Activated naive CD8-positive, alpha-beta T cell treated with anti-CD3 and anti-CD28 coated beads, Interleukin-2, amount 50 U/mL, for 24 hours (primary cell): ENCODE results near the gene RPL13.
"Not testable (repeated sequence)": the region's sequence is repeated elsewhere in the genome, so short reads cannot be mapped to it uniquely, and the experiment has no call there.

Source experiments
- ATAC-seq: fragments of 150-1000 bp; cut with Tn5 transposase; one replicate; pipeline ENCODE4 v1.10.0; 2021
- DNase-seq: peaks from one replicate; pipeline ENCODE4 v3.0.0; 2021
- H3K27ac Mint-ChIP-seq: one replicate; pipeline ENCODE4 v1.8.0; 2021; ENCODE audit warnings: mild to moderate bottlenecking, mixed read lengths
- H3K27me3 Mint-ChIP-seq: one replicate; pipeline ENCODE4 v1.8.0; 2021; ENCODE audit warnings: mixed read lengths
- H3K36me3 Mint-ChIP-seq: one replicate; pipeline ENCODE4 v1.8.0; 2021; ENCODE audit warnings: low read depth, mixed read lengths
- H3K4me1 Mint-ChIP-seq: one replicate; pipeline ENCODE4 v1.8.0; 2021; ENCODE audit warnings: mixed read lengths
- H3K4me3 Mint-ChIP-seq: one replicate; pipeline ENCODE4 v1.8.0; 2021; ENCODE audit warnings: mild to moderate bottlenecking, moderate library complexity, mixed read lengths
- H3K9me3 Mint-ChIP-seq: one replicate; pipeline ENCODE4 v1.8.0; 2021; ENCODE audit warnings: mixed read lengths

RPL13 gene

GRCh38 chr16:89564476-89565255, 4.2 kb downstream of the RPL13 start:
- Mint-ChIP-seq H3K4me3 (peak overlapping the region; percentile 97), H3K36me3 (peaks cover 41% of the 10 kb centered on the region), H3K27ac (peak overlapping the region; percentile 67), H3K4me1 (peaks cover 51% of the 10 kb centered on the region), H3K27me3 (no peaks in the 10 kb centered on the region), H3K9me3 (no peaks in the 10 kb centered on the region)
- DNase-seq (peak; percentile 41), ATAC-seq (peak; percentile 2)

GRCh38 chr16:89565256-89565505, 4.7 kb downstream of the RPL13 start:
- H3K4me1 Mint-ChIP-seq: peaks cover 47% of the 10 kb centered on the region
- H3K27ac Mint-ChIP-seq: peak overlapping the region; percentile 52
- DNase-seq: no peak
- no peaks in the 10 kb centered on the region for H3K27me3 Mint-ChIP-seq
- H3K36me3 Mint-ChIP-seq: peaks cover 41% of the 10 kb centered on the region
- H3K9me3 Mint-ChIP-seq: no peaks in the 10 kb centered on the region
- peak; percentile 14 for ATAC-seq
- peak overlapping the region; percentile 97 for H3K4me3 Mint-ChIP-seq

- no peaks in the 10 kb centered on the region for H3K27me3 Mint-ChIP-seq
- no peaks in the 10 kb centered on the region for H3K9me3 Mint-ChIP-seq
- peak; percentile 78 for DNase-seq
- peak overlapping the region; percentile 97 for H3K4me3 Mint-ChIP-seq
- peaks cover 47% of the 10 kb centered on the region for H3K4me1 Mint-ChIP-seq
- H3K36me3 Mint-ChIP-seq: peaks cover 41% of the 10 kb centered on the region
- peak; percentile 57 for ATAC-seq
- peak overlapping the region; percentile 52 for H3K27ac Mint-ChIP-seq
These were observed 5.3 kb downstream of the RPL13 start for GRCh38 chr16:89565506-89566372.

GRCh38 chr16:89567656-89568594, 7.4 kb downstream of the RPL13 start:
- H3K36me3 Mint-ChIP-seq: peaks cover 22% of the 10 kb centered on the region
- no peak overlapping the region for H3K4me3 Mint-ChIP-seq
- DNase-seq (no peak), ATAC-seq (no peak)
- peaks cover 3% of the 10 kb centered on the region for H3K27me3 Mint-ChIP-seq
- no peaks in the 10 kb centered on the region for H3K9me3 Mint-ChIP-seq
- H3K27ac Mint-ChIP-seq: no peak overlapping the region
- H3K4me1 Mint-ChIP-seq: peaks cover 41% of the 10 kb centered on the region

- Mint-ChIP-seq H3K4me3 (no peak overlapping the region), H3K27me3 (peaks cover 6% of the 10 kb centered on the region), H3K36me3 (peaks cover 5% of the 10 kb centered on the region), H3K4me1 (peaks cover 23% of the 10 kb centered on the region), H3K9me3 (no peaks in the 10 kb centered on the region), H3K27ac (no peak overlapping the region)
- DNase-seq: no peak
- no peak for ATAC-seq
These were observed 9.2 kb downstream of the RPL13 start for GRCh38 chr16:89569506-89570341.

GRCh38 chr16:89570342-89570923, 10.0 kb downstream of the RPL13 start:
- peaks cover 6% of the 10 kb centered on the region for H3K27me3 Mint-ChIP-seq
- peaks cover 18% of the 10 kb centered on the region for H3K4me1 Mint-ChIP-seq
- no peaks in the 10 kb centered on the region for H3K9me3 Mint-ChIP-seq
- ATAC-seq (no peak), DNase-seq (no peak)
- H3K27ac Mint-ChIP-seq: no peak overlapping the region
- no peaks in the 10 kb centered on the region for H3K36me3 Mint-ChIP-seq
- no peak overlapping the region for H3K4me3 Mint-ChIP-seq

- H3K27ac Mint-ChIP-seq, ATAC-seq, H3K36me3 Mint-ChIP-seq, H3K9me3 Mint-ChIP-seq, DNase-seq, H3K27me3 Mint-ChIP-seq, H3K4me3 Mint-ChIP-seq: not testable (repeated sequence)
- H3K4me1 Mint-ChIP-seq: peaks cover 11% of the 10 kb centered on the region
These were observed 10.6 kb downstream of the RPL13 start for GRCh38 chr16:89570983-89571598.

GRCh38 chr16:89571636-89572035, 11.2 kb downstream of the RPL13 start:
- Mint-ChIP-seq H3K9me3 (no peaks in the 10 kb centered on the region), H3K27ac (no peak overlapping the region), H3K4me1 (peaks cover 9% of the 10 kb centered on the region), H3K4me3 (no peak overlapping the region), H3K36me3 (no peaks in the 10 kb centered on the region), H3K27me3 (peaks cover 6% of the 10 kb centered on the region)
- ATAC-seq (no peak), DNase-seq (no peak)

- no peak for ATAC-seq
- Mint-ChIP-seq H3K4me3 (no peak overlapping the region), H3K36me3 (no peaks in the 10 kb centered on the region), H3K27me3 (peaks cover 6% of the 10 kb centered on the region), H3K27ac (no peak overlapping the region), H3K9me3 (no peaks in the 10 kb centered on the region), H3K4me1 (peaks cover 9% of the 10 kb centered on the region)
- DNase-seq: no peak
These were observed 11.6 kb downstream of the RPL13 start for GRCh38 chr16:89572073-89572484.

- peaks cover 9% of the 10 kb centered on the region for H3K4me1 Mint-ChIP-seq
- no peak overlapping the region for H3K27ac Mint-ChIP-seq
- H3K36me3 Mint-ChIP-seq: no peaks in the 10 kb centered on the region
- peak overlapping the region; percentile 4 for H3K4me3 Mint-ChIP-seq
- peaks cover 9% of the 10 kb centered on the region for H3K27me3 Mint-ChIP-seq
- no peak for DNase-seq
- H3K9me3 Mint-ChIP-seq: no peaks in the 10 kb centered on the region
- ATAC-seq: no peak
These were observed 12.2 kb downstream of the RPL13 start for GRCh38 chr16:89572485-89573205.

GRCh38 chr16:89573826-89574680, 13.6 kb downstream of the RPL13 start:
- H3K36me3 Mint-ChIP-seq: peaks cover 3% of the 10 kb centered on the region
- H3K4me1 Mint-ChIP-seq: peaks cover 9% of the 10 kb centered on the region
- ATAC-seq: peak; percentile 11
- H3K9me3 Mint-ChIP-seq: no peaks in the 10 kb centered on the region
- no peak overlapping the region for H3K27ac Mint-ChIP-seq
- peaks cover 9% of the 10 kb centered on the region for H3K27me3 Mint-ChIP-seq
- no peak for DNase-seq
- H3K4me3 Mint-ChIP-seq: peak overlapping the region; percentile 29

GRCh38 chr16:89574681-89575246, 14.3 kb downstream of the RPL13 start:
- H3K4me1 Mint-ChIP-seq: peaks cover 9% of the 10 kb centered on the region
- peaks cover 9% of the 10 kb centered on the region for H3K27me3 Mint-ChIP-seq
- peak; percentile 76 for DNase-seq
- ATAC-seq: peak; percentile 79
- H3K27ac Mint-ChIP-seq: no peak overlapping the region
- peak overlapping the region; percentile 50 for H3K4me3 Mint-ChIP-seq
- no peaks in the 10 kb centered on the region for H3K9me3 Mint-ChIP-seq
- peaks cover 3% of the 10 kb centered on the region for H3K36me3 Mint-ChIP-seq
